ENCODE data around the gene ATP13A2.

DNA sequence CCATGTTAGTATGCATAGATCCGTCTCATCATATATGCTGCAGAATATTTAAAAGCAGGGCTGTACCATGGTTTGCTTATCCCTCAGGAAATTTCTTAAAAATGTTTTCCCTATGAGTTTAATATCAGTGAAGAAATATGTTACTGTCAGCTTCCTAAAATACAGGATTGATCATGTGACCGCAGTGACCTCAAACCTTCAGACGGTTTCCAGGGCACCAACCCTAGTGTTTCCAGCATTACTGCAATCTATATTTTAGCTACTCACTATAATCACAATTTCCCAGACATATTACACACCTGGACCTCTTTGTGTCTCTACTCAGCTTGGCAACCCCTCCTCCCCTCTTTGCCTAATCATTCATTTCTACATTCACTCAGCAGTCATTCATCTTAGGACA lies 49.8 kb upstream of the ATP13A2 start:
- TF ChIP-seq, protein P1, sequence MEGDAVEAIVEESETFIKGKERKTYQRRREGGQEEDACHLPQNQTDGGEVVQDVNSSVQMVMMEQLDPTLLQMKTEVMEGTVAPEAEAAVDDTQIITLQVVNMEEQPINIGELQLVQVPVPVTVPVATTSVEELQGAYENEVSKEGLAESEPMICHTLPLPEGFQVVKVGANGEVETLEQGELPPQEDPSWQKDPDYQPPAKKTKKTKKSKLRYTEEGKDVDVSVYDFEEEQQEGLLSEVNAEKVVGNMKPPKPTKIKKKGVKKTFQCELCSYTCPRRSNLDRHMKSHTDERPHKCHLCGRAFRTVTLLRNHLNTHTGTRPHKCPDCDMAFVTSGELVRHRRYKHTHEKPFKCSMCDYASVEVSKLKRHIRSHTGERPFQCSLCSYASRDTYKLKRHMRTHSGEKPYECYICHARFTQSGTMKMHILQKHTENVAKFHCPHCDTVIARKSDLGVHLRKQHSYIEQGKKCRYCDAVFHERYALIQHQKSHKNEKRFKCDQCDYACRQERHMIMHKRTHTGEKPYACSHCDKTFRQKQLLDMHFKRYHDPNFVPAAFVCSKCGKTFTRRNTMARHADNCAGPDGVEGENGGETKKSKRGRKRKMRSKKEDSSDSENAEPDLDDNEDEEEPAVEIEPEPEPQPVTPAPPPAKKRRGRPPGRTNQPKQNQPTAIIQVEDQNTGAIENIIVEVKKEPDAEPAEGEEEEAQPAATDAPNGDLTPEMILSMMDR (IDR thresholded peaks at IDR 0.05) = no peak
- no peak for TF ChIP-seq EZH2 (IDR thresholded peaks at IDR 0.05; ENCODE audit: borderline replicate concordance, insufficient read depth, low read depth, low read length, poor library complexity, severe bottlenecking)

Measured in B cell (primary cell).